HG02981 (cell line): Measurements from ENCODE around the gene ATF3.

Experiments used
- ATAC-seq: cut with Tn5 transposase; IDR thresholded peaks from one replicate; pipeline ENCODE4 v1.9.1; 2021; ENCODE audit warnings: mild to moderate bottlenecking, moderate library complexity; ENCODE audit not compliant: unreplicated experiment

ATF3 gene

GRCh38 chr1:212586206-212587015 lies 22.1 kb upstream of the ATF3 start:
- peak; percentile 96 for ATAC-seq

- ATAC-seq, result no peak
Measured at GRCh38 chr1:212587016-212587887, 21.3 kb upstream of the ATF3 start.

DNA sequence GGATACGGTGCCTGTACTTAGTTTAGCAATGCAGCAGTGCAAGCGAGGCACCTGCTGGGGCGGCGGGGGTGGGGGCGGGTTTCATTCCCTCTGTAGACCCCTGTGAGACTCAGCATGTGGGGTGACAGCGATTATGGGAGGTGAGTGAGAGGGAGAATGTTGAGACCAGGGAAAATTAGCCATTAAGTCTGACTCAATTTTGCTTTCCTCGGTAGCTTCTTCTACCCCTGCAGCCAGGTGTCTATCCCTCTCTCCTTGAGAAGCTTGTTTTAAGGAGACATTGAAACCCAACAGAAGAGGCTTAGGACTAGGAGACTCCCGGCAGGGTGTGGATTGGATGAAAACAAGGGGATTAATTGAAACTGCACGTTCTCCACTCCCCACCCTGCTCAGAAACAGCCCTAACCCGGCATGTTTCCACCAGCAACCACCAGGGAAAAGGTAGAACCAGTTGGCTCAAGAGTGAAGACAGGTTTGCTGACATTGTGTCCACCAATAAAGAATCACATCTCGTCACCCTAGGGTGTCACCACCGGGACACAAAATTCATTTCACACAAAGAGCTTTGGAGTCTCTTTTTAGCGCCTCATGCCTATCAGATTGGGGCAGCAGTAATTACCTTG lies 20.6 kb upstream of the ATF3 start:
- no peak for ATAC-seq

DNA sequence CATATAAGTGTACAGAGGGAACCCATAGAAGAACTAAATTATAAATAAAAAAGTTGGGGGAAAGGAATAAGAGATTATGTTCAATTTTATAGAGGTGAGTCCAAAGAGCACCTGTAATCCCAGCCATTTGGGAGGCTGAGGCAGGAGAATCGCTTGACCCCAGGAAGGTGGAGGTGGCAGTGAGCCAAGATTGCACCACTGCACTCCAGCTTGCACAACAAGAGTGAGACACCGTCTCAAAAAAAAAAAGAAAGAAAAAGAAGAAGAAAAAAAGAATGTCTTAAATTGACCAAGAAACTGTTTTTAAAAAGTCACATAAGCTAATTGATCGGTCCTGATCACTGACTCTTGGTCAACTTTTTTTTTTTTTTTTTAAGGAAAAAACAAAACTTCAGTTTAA lies 19.1 kb upstream of the ATF3 start:
- ATAC-seq, result no peak

DNA sequence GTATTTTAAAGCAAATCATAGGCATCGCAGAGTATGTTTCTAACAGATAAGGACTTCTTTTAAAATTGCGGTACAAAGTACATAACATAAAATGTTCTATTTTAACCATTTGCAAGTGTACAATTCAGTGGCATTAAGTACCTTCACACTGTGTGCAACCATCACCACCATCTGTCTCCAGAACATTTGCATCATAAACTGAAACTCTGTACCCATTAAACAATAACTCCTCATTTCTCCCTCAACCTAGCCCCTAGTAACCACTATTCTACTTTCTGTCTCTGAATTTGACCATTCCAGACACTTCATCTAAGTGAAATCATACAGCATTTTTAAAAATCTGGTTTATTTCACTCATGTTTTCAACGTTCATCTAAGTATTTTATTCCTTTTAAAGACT lies 16.6 kb upstream of the ATF3 start:
- ATAC-seq, result peak; percentile 55

- ATAC-seq, result no peak
Measured at GRCh38 chr1:212593821-212594251, 14.7 kb upstream of the ATF3 start.

DNA sequence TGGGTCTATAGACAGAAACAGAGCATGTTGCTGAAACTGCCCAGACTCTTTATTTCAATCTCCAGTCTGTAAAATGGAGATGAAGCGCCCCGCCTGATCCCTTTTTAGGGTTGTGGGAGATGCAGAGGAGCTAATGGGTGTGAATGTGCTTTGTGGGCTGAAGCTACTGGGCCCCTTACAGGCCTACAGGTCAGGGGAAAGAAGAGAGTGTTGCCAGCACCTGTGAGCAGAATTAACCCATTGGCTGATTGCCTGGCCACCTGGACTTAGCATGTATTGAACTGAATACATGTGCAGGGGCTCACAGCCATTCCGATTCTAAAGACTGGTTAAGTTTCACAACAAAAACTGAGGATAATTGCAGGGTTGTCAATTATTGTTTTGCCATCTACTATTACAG lies 13.9 kb upstream of the ATF3 start:
- ATAC-seq, result no peak

- no peak for ATAC-seq
Measured at GRCh38 chr1:212595229-212595628, 13.3 kb upstream of the ATF3 start.

DNA sequence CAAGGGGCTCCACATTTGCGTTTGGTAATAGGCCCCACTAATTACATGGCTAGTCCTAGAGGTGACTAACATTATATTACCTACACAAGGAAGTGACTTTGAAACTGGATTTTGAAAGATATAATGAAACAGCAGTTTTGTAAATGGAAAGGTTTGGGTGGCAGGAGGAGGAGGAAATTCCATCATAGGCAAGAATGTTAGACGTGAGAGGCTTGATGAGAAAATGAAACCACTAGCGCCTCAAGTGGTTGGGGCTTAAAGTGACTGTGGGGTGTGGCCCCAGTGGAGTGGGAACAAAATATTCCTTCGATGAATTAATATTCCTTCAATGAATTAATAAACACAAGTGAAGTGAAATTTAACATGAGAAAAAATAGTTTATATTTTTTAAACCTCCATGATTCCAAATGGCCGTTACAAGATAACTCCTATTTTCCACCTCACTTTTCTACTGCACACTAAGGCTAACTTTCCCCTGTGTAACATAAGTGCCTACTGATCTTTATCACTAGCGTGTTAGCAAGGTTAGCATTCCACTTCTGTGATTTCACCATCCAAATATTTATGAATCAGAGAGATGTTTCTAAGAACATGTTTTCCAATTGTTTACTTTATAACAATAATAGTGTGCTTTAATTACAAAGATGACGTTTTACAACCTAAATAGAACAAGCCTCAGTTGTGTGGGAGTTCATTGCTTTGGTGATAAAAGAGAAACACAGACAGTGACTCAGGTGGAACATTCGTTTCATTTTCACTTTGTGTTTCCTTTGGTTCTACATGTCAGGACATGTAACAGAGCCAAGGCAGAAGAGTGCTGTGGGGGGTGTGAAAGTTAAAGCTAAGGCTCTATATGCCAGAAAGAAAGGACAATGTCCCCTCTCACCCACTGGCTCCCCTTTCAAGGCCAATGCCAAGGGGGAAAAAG lies 12.5 kb upstream of the ATF3 start:
- peak; percentile 90 for ATAC-seq

- no peak for ATAC-seq
Measured at GRCh38 chr1:212596798-212597197, 11.8 kb upstream of the ATF3 start.

DNA sequence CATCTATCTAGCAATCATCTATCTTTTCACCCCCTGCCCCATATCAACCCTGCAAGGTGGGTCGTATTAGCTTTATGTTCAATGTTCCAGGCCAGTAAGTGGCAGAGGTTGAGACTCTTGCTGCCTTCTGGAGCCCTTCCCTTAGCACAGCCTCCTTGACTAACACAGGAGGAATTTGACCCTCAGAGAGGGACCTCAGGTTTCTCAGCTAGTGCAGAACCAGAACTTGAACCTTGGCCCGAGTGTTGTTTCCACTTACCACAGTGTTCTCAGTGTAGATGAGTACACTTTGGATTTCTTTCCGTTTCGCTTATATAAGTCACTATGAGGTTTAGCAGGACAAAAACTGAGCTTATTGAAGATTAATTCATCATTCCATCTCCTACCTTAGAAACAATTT lies 11.1 kb upstream of the ATF3 start:
- no peak for ATAC-seq

DNA sequence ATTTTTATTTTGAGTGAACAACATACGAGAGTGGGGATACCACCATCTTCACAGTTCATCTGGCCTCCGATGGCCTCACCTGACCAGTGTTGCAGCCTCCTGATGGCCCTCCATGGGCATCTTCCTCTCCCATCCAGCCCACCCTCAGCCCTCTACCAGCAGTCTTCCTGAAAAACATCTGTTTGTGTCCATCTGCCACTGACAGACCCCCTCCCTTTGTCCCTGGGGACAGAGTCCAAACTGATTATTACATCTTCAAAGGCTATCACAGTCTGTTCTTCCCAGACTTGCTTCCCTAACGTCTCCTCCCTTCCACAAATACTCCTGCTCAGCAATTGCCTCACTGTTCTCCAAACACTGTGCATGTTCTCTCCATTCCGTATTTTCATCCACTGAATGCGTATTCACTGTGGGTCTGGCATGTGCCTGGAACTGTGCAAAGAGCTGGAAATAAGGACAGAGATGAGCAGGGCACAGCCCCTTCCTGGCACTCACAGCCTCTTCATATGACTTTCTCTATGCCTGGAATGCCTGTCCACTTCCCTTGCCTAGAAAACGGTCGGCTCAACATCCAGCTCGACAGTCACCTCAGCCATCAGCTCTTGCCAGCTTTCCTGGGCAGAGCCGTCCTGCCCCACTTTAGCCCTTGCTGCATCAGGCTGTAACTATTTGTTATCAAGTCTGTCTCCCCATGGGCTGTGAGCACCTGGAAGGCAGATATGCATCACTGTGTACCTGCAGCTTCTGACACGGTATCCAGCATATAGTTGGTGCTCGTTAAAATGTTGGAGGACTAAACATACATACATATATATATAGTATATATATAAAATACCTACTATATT lies 8.3 kb upstream of the ATF3 start:
- no peak for ATAC-seq

DNA sequence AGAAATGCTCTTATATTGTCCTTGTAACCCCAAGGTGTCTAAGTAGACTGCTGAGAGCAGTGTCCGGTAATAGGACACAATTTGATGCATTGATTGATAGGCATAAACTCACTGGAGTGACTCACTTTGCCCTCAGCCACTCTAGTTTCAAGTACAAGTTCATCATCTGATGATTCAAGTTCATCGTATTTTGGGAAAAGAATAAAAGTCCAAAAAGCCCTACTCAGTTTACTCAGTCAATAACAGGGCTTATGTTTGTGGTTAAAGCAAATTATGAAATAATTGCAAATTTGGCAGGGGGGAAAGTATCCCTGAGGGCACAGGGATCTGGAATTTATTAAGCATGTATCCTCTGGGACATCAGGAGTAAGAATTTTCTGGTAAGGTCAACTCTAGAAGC lies 7.6 kb upstream of the ATF3 start:
- no peak for ATAC-seq

DNA sequence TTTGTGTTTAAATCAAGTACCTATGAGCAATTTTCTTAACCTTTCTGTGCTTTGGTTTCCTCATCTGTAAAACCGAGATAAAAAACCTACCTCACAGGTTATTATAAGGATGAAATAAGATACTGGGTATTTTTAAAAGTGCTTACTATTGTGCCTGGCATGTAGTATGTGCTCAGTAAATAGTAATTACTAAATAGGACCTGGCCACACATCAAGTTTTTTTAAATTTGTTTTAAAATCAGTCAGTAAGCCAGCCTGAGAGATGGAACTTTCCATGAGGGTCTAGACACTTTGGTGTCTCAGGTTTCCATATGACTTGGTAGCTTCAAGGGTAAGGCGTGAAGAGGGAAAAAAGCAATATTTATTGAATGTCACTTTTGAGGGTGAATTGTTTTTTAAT lies 7.0 kb upstream of the ATF3 start:
- ATAC-seq, result no peak

- no peak for ATAC-seq
Measured at GRCh38 chr1:212605441-212606394, 2.8 kb upstream of the ATF3 start.

GRCh38 chr1:212606395-212607205 lies 2.0 kb upstream of the ATF3 start:
- no peak for ATAC-seq

DNA sequence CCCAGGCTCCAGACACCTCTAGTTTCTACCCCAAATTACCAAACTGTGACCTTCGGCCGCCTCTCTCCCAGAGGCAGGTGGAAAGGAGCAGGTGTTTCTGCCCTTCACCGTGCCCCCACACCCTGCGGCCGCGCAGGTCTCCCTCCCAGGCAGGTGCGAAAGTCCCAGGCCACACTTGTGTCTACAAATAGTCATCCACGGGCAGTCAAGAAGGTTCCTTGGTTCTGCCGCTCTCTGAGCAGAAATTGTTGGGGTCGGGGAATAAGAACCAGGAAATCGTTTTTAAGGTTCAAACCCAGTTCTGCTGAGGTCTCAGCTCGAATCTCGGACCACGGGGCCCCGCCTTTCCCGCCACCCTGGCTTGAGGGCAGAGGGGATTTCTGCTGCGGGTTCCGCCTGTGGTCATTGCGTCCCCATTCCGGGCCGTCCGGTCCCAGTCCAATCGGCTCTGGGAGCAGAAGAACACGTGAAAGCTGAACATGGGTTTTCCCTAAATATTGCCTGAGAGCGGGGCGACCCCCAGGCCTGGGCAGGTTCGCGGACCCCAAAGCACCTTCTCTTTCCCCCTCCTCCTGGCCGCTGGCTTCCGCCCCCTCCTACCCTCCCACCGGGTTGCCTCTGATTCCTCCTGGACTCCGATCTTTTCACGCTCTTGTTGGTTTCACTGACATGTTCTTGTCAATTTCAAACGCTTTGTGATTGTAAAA lies 1.2 kb upstream of the ATF3 start:
- no peak for ATAC-seq
